ENCODE measurements around the gene HTRA3.

- no peak for TF ChIP-seq RAD21 (IDR thresholded peaks at IDR 0.05; ENCODE audit: low read length)
- TF ChIP-seq POLR2A (IDR thresholded peaks at IDR 0.05; ENCODE audit: low read depth, low read length), result no peak
- TF ChIP-seq USF2 (IDR thresholded peaks at IDR 0.05; ENCODE audit: low read depth, low read length), result no peak
- no peak for TF ChIP-seq CEBPB (IDR thresholded peaks at IDR 0.05; ENCODE audit: low read depth, low read length)
- TF ChIP-seq CTCF (conservative IDR thresholded peaks at IDR 0.05; ENCODE audit: low read depth, low read length), result no peak
- TF ChIP-seq RFX5 (IDR thresholded peaks at IDR 0.05; ENCODE audit: low read depth, low read length), result no peak
- TF ChIP-seq MXI1 (IDR thresholded peaks at IDR 0.05; ENCODE audit: borderline replicate concordance, low read depth, low read length), result no peak
- TF ChIP-seq MAFK (IDR thresholded peaks at IDR 0.05; ENCODE audit: low read depth, low read length), result no peak
Observed at GRCh38 chr4:8314691-8315255, 45.2 kb downstream of the HTRA3 start.

Measured in IMR-90 (cell line).